ENCODE results near the gene ANGPTL7. TPM values are rescaled to one million over a fixed set of nuclear protein-coding genes. Genes with fewer than 3 reads are reported as not detected.

The ANGPTL7 gene
- 1 to 10 TPM; 1.6 to 4.8 TPM for total RNA-seq

- Histone ChIP-seq H3K9me3 (no peaks in the 10 kb centered on the region), H3K4me3 (no peak within 1 kb of the TSS), H3K36me3 (peaks cover 33% of the 10 kb centered on the region), H3K27me3 (no peaks in the 10 kb centered on the region), H3K4me1 (peaks cover 3 to 37% of the 10 kb centered on the region in 2 donors), H3K27ac (peak within 1 kb of the TSS; percentile 29 to 70)
- no peak for DNase-seq (ENCODE audit: low spot score)
- TF ChIP-seq CTCF (IDR thresholded peaks at IDR 0.05): no peak
Observed at GRCh38 chr1:11188858-11189451, at the start of gene ANGPTL7. Gene ANGPTL7 (plus strand): TSS chr1:11189355. CDS start chr1:11189580, 225 bp downstream.

GRCh38 chr1:11142618-11143391 is 46.4 kb upstream of the ANGPTL7 start:
- Histone ChIP-seq H3K4me3 (no peak overlapping the region), H3K36me3 (peaks cover 56% of the 10 kb centered on the region), H3K27ac (peak overlapping the region; percentile 37 to 62), H3K4me1 (peaks cover 0 to 21% of the 10 kb centered on the region in 2 donors), H3K9me3 (no peaks in the 10 kb centered on the region), H3K27me3 (no peaks in the 10 kb centered on the region)
- TF ChIP-seq CTCF (IDR thresholded peaks at IDR 0.05): no peak
- no peak for DNase-seq (ENCODE audit: low spot score)

GRCh38 chr1:11143401-11143800 is 45.8 kb upstream of the ANGPTL7 start:
- Histone ChIP-seq H3K27me3 (no peaks in the 10 kb centered on the region), H3K4me3 (no peak overlapping the region), H3K36me3 (peaks cover 55% of the 10 kb centered on the region), H3K27ac (peak overlapping the region; percentile 37 to 62), H3K4me1 (peaks cover 0 to 21% of the 10 kb centered on the region in 2 donors), H3K9me3 (no peaks in the 10 kb centered on the region)
- DNase-seq (ENCODE audit: low spot score): no peak
- TF ChIP-seq CTCF (IDR thresholded peaks at IDR 0.05): no peak

GRCh38 chr1:11143907-11144306 is 45.2 kb upstream of the ANGPTL7 start:
- H3K27ac ChIP-seq: peak overlapping the region; percentile 37 to 62
- H3K4me1 ChIP-seq: peaks cover 0 to 21% of the 10 kb centered on the region in 2 donors
- no peak for TF ChIP-seq CTCF (IDR thresholded peaks at IDR 0.05)
- H3K4me3 ChIP-seq: no peak overlapping the region
- H3K9me3 ChIP-seq: no peaks in the 10 kb centered on the region
- H3K27me3 ChIP-seq: no peaks in the 10 kb centered on the region
- H3K36me3 ChIP-seq: peaks cover 55% of the 10 kb centered on the region
- no peak for DNase-seq (ENCODE audit: low spot score)

GRCh38 chr1:11144570-11145256 is 44.4 kb upstream of the ANGPTL7 start:
- TF ChIP-seq CTCF (IDR thresholded peaks at IDR 0.05): no peak

More at GRCh38 chr1:11144570-11145256, 44.4 kb upstream of the ANGPTL7 start:
- DNase-seq (ENCODE audit: low spot score): no peak
- no peaks in the 10 kb centered on the region for H3K9me3 ChIP-seq
- H3K36me3 ChIP-seq: peaks cover 55% of the 10 kb centered on the region
- H3K27me3 ChIP-seq: no peaks in the 10 kb centered on the region
- H3K4me1 ChIP-seq: peaks cover 0 to 21% of the 10 kb centered on the region in 2 donors
- H3K4me3 ChIP-seq: no peak overlapping the region
- peak overlapping the region; percentile 37 to 62 for H3K27ac ChIP-seq
